ENCODE data around the gene TPST1.

The TPST1 gene

GRCh38 chr7:66276363-66276762 is 71.2 kb downstream of the TPST1 start:
- TF ChIP-seq, protein P1, sequence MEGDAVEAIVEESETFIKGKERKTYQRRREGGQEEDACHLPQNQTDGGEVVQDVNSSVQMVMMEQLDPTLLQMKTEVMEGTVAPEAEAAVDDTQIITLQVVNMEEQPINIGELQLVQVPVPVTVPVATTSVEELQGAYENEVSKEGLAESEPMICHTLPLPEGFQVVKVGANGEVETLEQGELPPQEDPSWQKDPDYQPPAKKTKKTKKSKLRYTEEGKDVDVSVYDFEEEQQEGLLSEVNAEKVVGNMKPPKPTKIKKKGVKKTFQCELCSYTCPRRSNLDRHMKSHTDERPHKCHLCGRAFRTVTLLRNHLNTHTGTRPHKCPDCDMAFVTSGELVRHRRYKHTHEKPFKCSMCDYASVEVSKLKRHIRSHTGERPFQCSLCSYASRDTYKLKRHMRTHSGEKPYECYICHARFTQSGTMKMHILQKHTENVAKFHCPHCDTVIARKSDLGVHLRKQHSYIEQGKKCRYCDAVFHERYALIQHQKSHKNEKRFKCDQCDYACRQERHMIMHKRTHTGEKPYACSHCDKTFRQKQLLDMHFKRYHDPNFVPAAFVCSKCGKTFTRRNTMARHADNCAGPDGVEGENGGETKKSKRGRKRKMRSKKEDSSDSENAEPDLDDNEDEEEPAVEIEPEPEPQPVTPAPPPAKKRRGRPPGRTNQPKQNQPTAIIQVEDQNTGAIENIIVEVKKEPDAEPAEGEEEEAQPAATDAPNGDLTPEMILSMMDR (IDR thresholded peaks at IDR 0.05; ENCODE audit: borderline replicate concordance, control extremely low read depth, extremely low read depth, insufficient read depth, missing control alignments), result no peak
- in situ Hi-C loops (cut with MboI; ENCODE audit: low sequenced_read_pairs, unreplicated experiment), result no loop called here
- no peak for DNase-seq (ENCODE audit: low spot score)

DNA sequence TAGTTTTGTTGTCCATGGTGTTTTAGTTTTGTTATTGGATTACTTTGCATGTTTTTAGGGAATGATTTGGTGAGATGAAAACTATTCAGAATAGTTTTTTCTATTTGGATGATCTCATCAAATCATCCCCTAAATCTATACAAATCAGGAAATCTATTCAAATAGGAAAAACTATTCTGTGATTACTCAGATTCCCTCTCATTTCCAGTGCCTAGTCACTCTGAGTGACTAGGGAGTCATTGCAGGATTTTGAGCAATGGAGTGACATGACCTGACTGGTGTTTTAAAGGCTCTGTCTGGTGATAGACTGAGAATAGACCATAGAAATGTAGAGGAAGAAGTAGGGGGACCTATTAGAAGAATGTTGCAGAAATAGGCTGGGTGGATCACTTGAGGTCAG is 72.4 kb downstream of the TPST1 start:
- in situ Hi-C loops (cut with MboI; ENCODE audit: low sequenced_read_pairs, unreplicated experiment), result no loop called here
- TF ChIP-seq, protein P1 (IDR thresholded peaks at IDR 0.05; ENCODE audit: borderline replicate concordance, control extremely low read depth, extremely low read depth, insufficient read depth, missing control alignments), result no peak
- no peak for DNase-seq (ENCODE audit: low spot score)

DNA sequence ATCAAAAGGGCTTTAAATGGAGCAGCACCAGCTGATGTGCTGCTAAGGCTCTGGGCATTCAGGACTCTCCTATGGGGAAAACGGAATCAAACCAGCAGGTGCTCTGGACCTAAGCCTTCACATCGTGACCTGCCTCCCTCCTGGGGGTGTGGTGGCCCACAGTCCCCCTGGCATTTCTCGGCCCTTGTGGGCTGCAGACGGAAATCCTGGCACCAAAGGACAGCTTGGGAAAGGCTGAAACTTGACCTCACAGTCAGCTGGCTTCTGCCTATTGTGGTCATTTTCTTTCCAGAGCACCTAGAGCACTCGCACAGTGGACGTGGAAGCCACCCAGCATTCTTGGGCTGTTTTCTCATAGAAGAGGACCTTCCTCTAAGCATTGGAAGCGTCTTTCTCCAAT is 74.8 kb downstream of the TPST1 start:
- no peak for DNase-seq (ENCODE audit: low spot score)
- in situ Hi-C loops (cut with MboI; ENCODE audit: low sequenced_read_pairs, unreplicated experiment), result no loop called here
- TF ChIP-seq, protein P1 (IDR thresholded peaks at IDR 0.05; ENCODE audit: borderline replicate concordance, control extremely low read depth, extremely low read depth, insufficient read depth, missing control alignments), result no peak

DNA sequence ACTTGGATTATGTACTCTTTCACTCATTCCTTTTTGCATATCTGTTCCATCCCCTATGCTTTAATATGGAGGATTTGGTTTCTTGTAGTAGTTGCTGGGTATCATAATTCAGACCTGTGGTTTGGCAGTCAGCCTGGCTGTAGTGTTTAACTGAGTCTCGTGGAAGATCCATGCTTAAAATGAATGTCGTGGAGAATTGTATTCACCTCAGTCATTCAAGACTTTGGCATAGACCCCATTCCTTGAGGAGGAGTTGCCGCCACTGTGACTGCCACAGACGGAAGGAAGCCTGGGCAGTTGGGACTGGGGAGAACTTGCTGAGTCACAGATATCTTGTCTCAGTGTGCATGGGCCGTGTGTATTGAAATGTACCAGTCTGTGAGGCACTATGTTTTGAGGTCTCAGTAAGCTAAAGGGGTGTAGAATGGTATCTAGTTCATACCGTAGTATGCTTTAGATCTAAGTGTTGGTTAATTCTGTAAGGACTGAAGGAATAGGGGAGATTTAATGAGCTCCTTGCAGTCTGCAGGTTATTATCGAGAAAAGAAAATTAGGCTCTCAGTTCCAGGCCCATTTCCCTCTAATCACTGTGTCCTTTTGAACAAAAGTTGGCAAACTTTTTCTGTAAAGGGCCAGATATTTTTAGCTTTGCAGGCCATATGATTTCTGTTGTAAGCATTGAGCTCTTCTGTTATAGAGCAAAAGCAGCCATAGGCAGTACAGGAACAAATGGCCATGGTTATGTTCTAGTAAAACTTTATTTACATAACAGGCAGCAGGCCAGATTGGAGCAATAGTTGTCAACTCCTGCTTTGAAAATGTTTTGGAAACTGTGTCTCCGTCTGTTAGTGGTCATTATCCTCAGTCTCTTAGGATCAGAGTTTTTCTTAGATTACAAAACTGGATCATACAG is 76.8 kb downstream of the TPST1 start:
- DNase-seq (ENCODE audit: low spot score), result no peak
- in situ Hi-C loops (cut with MboI; ENCODE audit: low sequenced_read_pairs, unreplicated experiment), result no loop called here
- TF ChIP-seq, protein P1 (IDR thresholded peaks at IDR 0.05; ENCODE audit: borderline replicate concordance, control extremely low read depth, extremely low read depth, insufficient read depth, missing control alignments), result no peak

DNA sequence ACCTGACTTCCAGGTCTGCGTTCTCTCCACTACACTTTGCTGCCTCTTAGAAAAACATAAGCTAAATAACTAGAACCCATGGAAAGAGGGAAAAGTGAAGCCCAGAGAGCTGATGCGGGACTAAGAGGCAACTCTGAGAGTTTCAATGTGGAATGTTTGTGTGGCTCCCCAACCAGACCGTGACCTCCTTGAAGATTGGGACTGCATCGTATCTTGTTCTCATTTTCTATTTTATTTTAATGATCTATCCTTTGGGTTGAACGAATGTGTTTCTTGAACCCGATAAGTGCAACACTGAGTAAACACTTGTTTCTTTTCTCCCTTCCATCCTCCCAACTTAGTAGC is 77.4 kb downstream of the TPST1 start:
- no peak for DNase-seq (ENCODE audit: low spot score)
- TF ChIP-seq, protein P1 (IDR thresholded peaks at IDR 0.05; ENCODE audit: borderline replicate concordance, control extremely low read depth, extremely low read depth, insufficient read depth, missing control alignments), result no peak
- in situ Hi-C loops (cut with MboI; ENCODE audit: low sequenced_read_pairs, unreplicated experiment), result no loop called here

DNA sequence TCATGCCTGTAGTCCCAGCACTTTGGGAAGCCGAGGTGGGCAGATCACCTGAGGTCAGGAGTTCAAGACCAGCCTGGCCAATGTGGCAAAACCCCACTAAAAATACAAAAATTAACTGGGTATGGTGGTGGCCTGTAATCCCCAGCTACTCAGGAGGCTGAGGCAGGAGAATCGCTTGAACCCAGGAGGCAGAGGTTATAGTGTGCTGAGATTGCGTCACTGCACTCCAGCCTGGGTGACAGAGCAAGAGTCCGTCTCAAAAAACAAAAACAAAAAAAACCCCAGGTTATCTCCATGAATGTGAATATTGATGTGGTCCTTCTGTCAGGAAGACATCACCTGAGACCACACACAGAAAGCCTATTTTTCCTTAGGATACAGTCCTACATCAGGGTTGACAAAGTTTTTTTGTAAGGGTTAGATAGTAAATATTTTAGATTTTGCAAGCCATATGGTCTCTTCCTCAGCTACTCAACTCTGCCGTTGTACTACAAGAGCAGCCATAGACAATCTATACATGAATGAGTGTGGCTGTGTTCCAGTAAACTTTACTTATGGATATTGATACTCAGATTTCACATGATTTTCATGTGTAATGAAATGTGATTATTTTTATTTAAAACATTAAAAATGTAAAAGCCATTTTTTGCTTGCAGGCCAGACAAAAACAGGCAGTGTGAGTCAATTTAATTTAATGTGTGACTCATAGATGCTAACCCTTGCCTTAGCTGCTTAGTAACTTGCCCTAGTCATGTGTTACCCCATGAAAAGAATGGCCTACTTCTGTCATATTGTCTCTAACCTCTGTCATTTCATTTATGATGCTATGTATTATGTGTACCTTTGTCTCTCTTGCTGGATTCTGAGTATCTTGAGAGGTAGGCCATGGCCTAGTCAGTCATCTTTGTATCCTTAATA is 78.1 kb downstream of the TPST1 start:
- TF ChIP-seq, protein P1 (IDR thresholded peaks at IDR 0.05; ENCODE audit: borderline replicate concordance, control extremely low read depth, extremely low read depth, insufficient read depth, missing control alignments), result no peak
- in situ Hi-C loops (cut with MboI; ENCODE audit: low sequenced_read_pairs, unreplicated experiment), result no loop called here
- no peak for DNase-seq (ENCODE audit: low spot score)

Data from GM13976 (cell line).